ENCODE data around the gene ITGB7. TPM values are rescaled to one million over a fixed set of nuclear protein-coding genes. Genes with fewer than 3 reads are reported as not detected.
A peak's percentile ranks its signal among the peaks of the same experiment; 100 is the strongest.

Gene ITGB7
- total and polyA plus RNA-seq, 2 donors = 9.5 to 18.9 TPM

- 93% methylated on average over 11 of the region's 11 CpGs for WGBS
- Histone ChIP-seq H3K27ac (ENCODE audit: low read depth in 1 of 2, low read length in 1 of 2) (no peak overlapping the region), H3K4me1 (ENCODE audit: control insufficient read depth in 2 of 2, insufficient read depth in 2 of 2, low read length in 2 of 2) (peaks cover 0 to 2% of the 10 kb centered on the region in 2 donors), H3K9me3 (ENCODE audit: control insufficient read depth in 2 of 2, insufficient read depth in 1 of 2, low read length in 1 of 2) (no peaks in the 10 kb centered on the region), H3K36me3 (ENCODE audit: control insufficient read depth in 2 of 2, insufficient read depth in 2 of 2, low read length in 1 of 2) (no peaks in the 10 kb centered on the region), H3K27me3 (ENCODE audit: control insufficient read depth in 2 of 2, insufficient read depth in 1 of 2, low read length in 1 of 2) (peaks cover 0 to 9% of the 10 kb centered on the region in 2 donors), H3K4me3 (ENCODE audit: low read length in 2 of 2) (no peak overlapping the region)
- DNase-seq (ENCODE audit: low read depth in 6 of 9, low spot score in 9 of 9) = no peak
These were observed 34.8 kb upstream of the ITGB7 start for GRCh38 chr12:53241623-53242412.

- Histone ChIP-seq H3K4me1 (ENCODE audit: control insufficient read depth in 2 of 2, insufficient read depth in 2 of 2, low read length in 2 of 2) (peaks cover 16 to 23% of the 10 kb centered on the region in 2 donors), H3K27ac (ENCODE audit: low read depth in 1 of 2, low read length in 1 of 2) (no peak overlapping the region), H3K9me3 (ENCODE audit: control insufficient read depth in 2 of 2, insufficient read depth in 1 of 2, low read length in 1 of 2) (no peaks in the 10 kb centered on the region), H3K27me3 (ENCODE audit: control insufficient read depth in 2 of 2, insufficient read depth in 1 of 2, low read length in 1 of 2) (peaks cover 0 to 9% of the 10 kb centered on the region in 2 donors), H3K36me3 (ENCODE audit: control insufficient read depth in 2 of 2, insufficient read depth in 2 of 2, low read length in 1 of 2) (no peaks in the 10 kb centered on the region), H3K4me3 (ENCODE audit: low read length in 2 of 2) (no peak overlapping the region)
- 96% methylated on average over 10 of the region's 10 CpGs for WGBS
- DNase-seq (ENCODE audit: low read depth in 6 of 9, low spot score in 9 of 9) = no peak
These were observed 32.7 kb upstream of the ITGB7 start for GRCh38 chr12:53239643-53240258.

- 87% methylated on average over 1 of the region's 1 CpG for WGBS
These were observed 29.5 kb upstream of the ITGB7 start for GRCh38 chr12:53236443-53237111.

GRCh38 chr12:53235742-53236442, 28.8 kb upstream of the ITGB7 start:
- Histone ChIP-seq H3K36me3 (ENCODE audit: control insufficient read depth in 2 of 2, insufficient read depth in 2 of 2, low read length in 1 of 2) (no peaks in the 10 kb centered on the region), H3K9me3 (ENCODE audit: control insufficient read depth in 2 of 2, insufficient read depth in 1 of 2, low read length in 1 of 2) (peaks cover 0 to 13% of the 10 kb centered on the region in 2 donors), H3K27me3 (ENCODE audit: control insufficient read depth in 2 of 2, insufficient read depth in 1 of 2, low read length in 1 of 2) (peaks cover 7 to 37% of the 10 kb centered on the region in 2 donors), H3K4me3 (ENCODE audit: low read length in 2 of 2) (no peak overlapping the region), H3K27ac (ENCODE audit: low read depth in 1 of 2, low read length in 1 of 2) (peak overlapping the region in 1 of 2 donors; percentile 45), H3K4me1 (ENCODE audit: control insufficient read depth in 2 of 2, insufficient read depth in 2 of 2, low read length in 2 of 2) (peaks cover 36 to 59% of the 10 kb centered on the region in 2 donors)
- DNase-seq (ENCODE audit: low read depth in 6 of 9, low spot score in 9 of 9) = peak in 1 of 9 donors; percentile 45
- WGBS = 81% methylated on average over 9 of the region's 9 CpGs

More at GRCh38 chr12:53236443-53237111, 29.5 kb upstream of the ITGB7 start:
- H3K4me3 ChIP-seq (ENCODE audit: low read length in 2 of 2) = no peak overlapping the region
- DNase-seq (ENCODE audit: low read depth in 6 of 9, low spot score in 9 of 9) = peak in 1 of 9 donors; percentile 59
- peaks cover 3 to 30% of the 10 kb centered on the region in 2 donors for H3K27me3 ChIP-seq (ENCODE audit: control insufficient read depth in 2 of 2, insufficient read depth in 1 of 2, low read length in 1 of 2)
- no peaks in the 10 kb centered on the region for H3K36me3 ChIP-seq (ENCODE audit: control insufficient read depth in 2 of 2, insufficient read depth in 2 of 2, low read length in 1 of 2)
- peaks cover 0 to 7% of the 10 kb centered on the region in 2 donors for H3K9me3 ChIP-seq (ENCODE audit: control insufficient read depth in 2 of 2, insufficient read depth in 1 of 2, low read length in 1 of 2)
- H3K4me1 ChIP-seq (ENCODE audit: control insufficient read depth in 2 of 2, insufficient read depth in 2 of 2, low read length in 2 of 2) = peaks cover 36 to 52% of the 10 kb centered on the region in 2 donors
- H3K27ac ChIP-seq (ENCODE audit: low read depth in 1 of 2, low read length in 1 of 2) = peak overlapping the region in 1 of 2 donors; percentile 45

- no peak overlapping the region for H3K27ac ChIP-seq (ENCODE audit: low read depth in 1 of 2, low read length in 1 of 2)
These were observed 28.1 kb upstream of the ITGB7 start for GRCh38 chr12:53235164-53235563.

GRCh38 chr12:53234271-53234914, 27.3 kb upstream of the ITGB7 start:
- H3K4me3 ChIP-seq (ENCODE audit: low read length in 2 of 2) = no peak overlapping the region
- WGBS = 18% methylated on average over 12 of the region's 12 CpGs
- H3K4me1 ChIP-seq (ENCODE audit: control insufficient read depth in 2 of 2, insufficient read depth in 2 of 2, low read length in 2 of 2) = peaks cover 36 to 60% of the 10 kb centered on the region in 2 donors
- no peak for DNase-seq (ENCODE audit: low read depth in 6 of 9, low spot score in 9 of 9)
- peaks cover 7 to 48% of the 10 kb centered on the region in 2 donors for H3K27me3 ChIP-seq (ENCODE audit: control insufficient read depth in 2 of 2, insufficient read depth in 1 of 2, low read length in 1 of 2)
- H3K27ac ChIP-seq (ENCODE audit: low read depth in 1 of 2, low read length in 1 of 2) = no peak overlapping the region
- H3K36me3 ChIP-seq (ENCODE audit: control insufficient read depth in 2 of 2, insufficient read depth in 2 of 2, low read length in 1 of 2) = no peaks in the 10 kb centered on the region
- peaks cover 0 to 13% of the 10 kb centered on the region in 2 donors for H3K9me3 ChIP-seq (ENCODE audit: control insufficient read depth in 2 of 2, insufficient read depth in 1 of 2, low read length in 1 of 2)

More at GRCh38 chr12:53235164-53235563, 28.1 kb upstream of the ITGB7 start:
- H3K36me3 ChIP-seq (ENCODE audit: control insufficient read depth in 2 of 2, insufficient read depth in 2 of 2, low read length in 1 of 2) = no peaks in the 10 kb centered on the region
- peaks cover 0 to 13% of the 10 kb centered on the region in 2 donors for H3K9me3 ChIP-seq (ENCODE audit: control insufficient read depth in 2 of 2, insufficient read depth in 1 of 2, low read length in 1 of 2)
- DNase-seq (ENCODE audit: low read depth in 6 of 9, low spot score in 9 of 9) = no peak
- peaks cover 7 to 43% of the 10 kb centered on the region in 2 donors for H3K27me3 ChIP-seq (ENCODE audit: control insufficient read depth in 2 of 2, insufficient read depth in 1 of 2, low read length in 1 of 2)
- 95% methylated on average over 3 of the region's 3 CpGs for WGBS
- no peak overlapping the region for H3K4me3 ChIP-seq (ENCODE audit: low read length in 2 of 2)
- H3K4me1 ChIP-seq (ENCODE audit: control insufficient read depth in 2 of 2, insufficient read depth in 2 of 2, low read length in 2 of 2) = peaks cover 36 to 60% of the 10 kb centered on the region in 2 donors

- WGBS = 83% methylated on average over 7 of the region's 7 CpGs
- DNase-seq (ENCODE audit: low read depth in 6 of 9, low spot score in 9 of 9) = no peak
- Histone ChIP-seq H3K4me3 (ENCODE audit: low read length in 2 of 2) (no peak overlapping the region), H3K27me3 (ENCODE audit: control insufficient read depth in 2 of 2, insufficient read depth in 1 of 2, low read length in 1 of 2) (peaks cover 7 to 50% of the 10 kb centered on the region in 2 donors), H3K36me3 (ENCODE audit: control insufficient read depth in 2 of 2, insufficient read depth in 2 of 2, low read length in 1 of 2) (no peaks in the 10 kb centered on the region), H3K9me3 (ENCODE audit: control insufficient read depth in 2 of 2, insufficient read depth in 1 of 2, low read length in 1 of 2) (peaks cover 0 to 13% of the 10 kb centered on the region in 2 donors), H3K27ac (ENCODE audit: low read depth in 1 of 2, low read length in 1 of 2) (no peak overlapping the region), H3K4me1 (ENCODE audit: control insufficient read depth in 2 of 2, insufficient read depth in 2 of 2, low read length in 2 of 2) (peaks cover 36 to 60% of the 10 kb centered on the region in 2 donors)
These were observed 26.6 kb upstream of the ITGB7 start for GRCh38 chr12:53233671-53234121.
